Nucleus accumbens (tissue), 56 donors: Measurements from ENCODE around the gene RNF8.
"Not testable (repeated sequence)": the region's sequence is repeated elsewhere in the genome, so short reads cannot be mapped to it uniquely, and the experiment has no call there.

Experiments used
- DNase-seq, 56 donors: peaks; one replicate each; lab custom pipeline; 2025; lab: John Stamatoyannopoulos, UW

Gene RNF8

DNA sequence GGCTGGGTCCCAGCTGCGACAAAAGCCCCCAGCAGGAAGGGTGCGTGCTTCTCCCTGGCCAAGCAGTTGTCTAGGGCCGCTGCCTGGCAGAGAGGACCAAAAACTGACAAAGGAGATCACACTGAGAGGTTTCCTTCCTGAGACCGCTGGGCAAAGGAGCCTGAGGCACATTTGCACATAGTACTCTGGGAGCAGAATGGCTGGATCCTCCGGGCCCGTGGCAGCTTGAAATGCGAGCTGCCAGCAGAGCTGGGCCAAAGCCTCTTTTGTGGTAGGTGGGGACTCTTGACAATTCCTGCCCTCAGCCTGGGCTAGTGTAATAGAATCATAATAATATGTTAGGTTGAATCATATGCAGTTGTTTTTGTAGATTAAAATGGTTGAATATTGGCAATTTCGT lies 33.1 kb upstream of the RNF8 start:
- no peak for DNase-seq

DNA sequence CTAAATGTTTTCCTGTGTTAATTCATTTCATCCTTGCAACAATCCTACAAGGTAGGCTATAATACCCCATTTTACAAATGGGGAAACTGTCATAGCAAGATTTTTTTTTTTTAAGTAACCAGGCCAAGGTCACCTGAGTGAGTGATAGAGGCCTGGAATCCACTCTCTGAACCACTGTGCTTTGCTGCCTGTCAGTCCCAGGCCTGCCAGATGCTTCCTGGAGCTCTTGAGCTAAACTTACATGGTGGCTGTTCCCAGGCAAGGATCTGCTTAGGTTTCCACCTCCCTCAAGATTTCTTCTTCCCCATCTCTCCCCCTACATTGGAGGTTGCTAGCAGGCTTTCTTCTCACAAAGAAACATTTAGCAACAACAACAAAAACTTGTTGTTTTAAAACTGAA lies 32.7 kb upstream of the RNF8 start:
- DNase-seq: no peak

DNA sequence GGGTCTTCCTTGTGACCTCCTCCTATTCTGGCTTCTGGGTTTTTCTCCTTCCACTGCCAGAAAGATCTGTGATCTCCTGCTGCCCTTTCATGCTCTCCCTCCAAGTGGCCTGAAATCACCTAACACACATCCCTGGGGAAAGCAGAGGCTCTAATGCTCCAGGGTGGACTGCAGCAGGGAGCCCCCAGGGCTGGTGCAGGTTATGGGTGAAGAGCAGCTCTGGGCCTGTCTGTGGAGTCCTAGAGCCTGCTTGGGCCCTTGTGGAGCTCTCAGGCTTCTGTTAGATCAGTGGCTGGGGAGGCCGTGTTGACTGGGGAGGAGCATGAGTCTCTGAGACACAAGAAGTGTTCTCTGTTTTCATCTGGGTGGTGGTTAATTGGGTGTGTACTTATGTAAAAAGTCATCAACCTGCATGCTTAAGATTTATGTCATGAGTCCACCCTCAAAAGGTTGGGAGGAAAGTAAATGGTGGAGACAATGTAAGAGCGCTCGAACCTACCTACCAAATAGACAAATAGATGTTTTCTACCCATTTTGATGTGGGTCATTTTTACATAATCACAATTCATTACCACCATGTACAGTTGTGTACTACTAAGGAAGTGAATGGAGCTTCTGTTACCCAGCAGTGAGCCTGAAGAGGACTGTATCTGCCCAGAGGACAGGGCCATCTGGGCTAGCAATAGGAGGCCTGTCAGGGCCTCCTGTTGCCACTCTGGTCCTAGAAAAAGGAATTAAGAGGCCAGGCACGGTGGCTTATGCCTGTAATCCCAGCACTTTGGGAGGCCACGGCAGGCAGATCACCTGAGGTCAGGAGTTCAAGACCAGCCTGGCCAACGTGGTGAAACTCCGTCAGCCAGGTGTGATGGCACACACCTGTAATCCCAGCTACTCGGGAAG lies 32.0 kb upstream of the RNF8 start:
- no peak for DNase-seq

DNA sequence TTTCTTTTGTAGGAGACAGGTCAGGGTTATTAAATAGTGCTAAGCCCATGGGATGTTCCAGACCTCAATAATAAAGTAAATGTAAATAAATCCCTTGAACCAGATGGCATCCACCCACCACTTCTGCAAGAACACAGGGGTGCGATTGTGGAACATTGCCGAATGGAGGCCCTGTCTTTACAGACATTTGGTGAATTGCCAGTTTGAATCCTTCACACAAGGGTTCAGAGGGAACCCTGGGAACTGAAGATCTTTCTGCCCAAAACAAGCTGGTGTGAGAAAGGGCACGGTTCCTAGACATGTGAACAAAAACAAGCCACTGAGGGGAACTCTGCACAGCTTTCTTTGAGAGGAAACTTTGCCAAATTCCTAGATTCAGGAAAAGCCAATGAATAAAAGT lies 30.2 kb upstream of the RNF8 start:
- DNase-seq: peak in 1 of 56 donors; percentile 32

DNA sequence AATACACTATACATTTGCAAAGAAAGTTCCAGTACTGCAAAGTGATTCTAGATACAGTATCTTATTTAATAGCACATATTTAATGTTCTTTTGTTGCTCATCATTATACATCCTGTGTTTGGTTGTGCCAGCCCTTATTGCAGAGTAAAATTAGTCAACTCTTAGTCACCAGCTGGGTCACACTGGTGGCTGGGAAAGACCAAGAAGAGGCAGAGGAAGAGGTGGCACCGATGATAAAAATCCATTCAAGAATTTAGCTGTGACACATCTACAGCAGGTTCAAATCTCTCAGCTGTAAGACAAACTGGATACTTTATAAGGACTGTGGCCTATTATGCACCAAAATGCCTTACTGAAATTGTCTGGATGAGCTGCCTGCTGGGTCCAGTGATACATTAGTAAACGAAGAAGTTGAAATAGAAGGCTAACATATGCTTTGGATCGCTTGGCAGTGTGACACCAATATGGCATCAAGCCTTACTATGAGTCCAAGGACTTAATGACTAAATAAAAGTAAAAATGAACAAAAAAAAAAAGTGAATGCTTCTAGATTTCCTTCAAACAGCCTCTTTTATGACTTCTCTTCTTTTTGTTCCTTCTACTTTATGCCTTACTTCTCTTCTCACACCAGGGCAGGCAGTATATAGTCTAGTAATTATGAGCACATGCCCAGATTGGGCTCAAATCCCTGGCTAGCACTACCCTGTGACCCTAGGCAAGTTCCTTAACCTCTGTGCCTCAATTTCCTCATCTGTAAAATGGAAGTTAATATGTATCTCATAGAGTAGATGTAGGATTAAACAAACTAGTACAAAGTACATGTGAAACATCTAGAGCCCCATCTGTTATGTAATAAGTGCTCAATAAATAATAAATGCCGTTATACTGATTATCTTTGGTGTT lies 29.4 kb upstream of the RNF8 start:
- DNase-seq: peak in 1 of 56 donors; percentile 9

DNA sequence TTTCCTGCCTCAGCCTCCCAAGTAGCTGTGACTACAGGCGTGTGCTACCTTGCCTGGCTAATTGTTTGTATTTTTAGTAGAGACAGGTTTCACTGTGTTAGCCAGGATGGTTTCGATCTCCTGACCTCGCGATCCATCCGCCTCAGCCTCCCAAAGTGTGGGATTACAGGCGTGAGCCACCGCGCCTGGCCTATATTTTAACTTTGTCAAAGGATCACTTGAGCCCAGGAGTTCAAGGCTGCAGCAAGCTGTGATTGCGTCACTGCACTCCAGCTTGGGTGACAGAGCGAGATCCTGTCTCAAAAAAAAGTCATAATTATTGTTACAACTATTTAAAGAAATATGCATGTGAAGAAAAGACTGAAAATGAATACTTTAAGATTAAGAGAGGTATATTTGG lies 23.4 kb upstream of the RNF8 start:
- not testable (repeated sequence) for DNase-seq

DNA sequence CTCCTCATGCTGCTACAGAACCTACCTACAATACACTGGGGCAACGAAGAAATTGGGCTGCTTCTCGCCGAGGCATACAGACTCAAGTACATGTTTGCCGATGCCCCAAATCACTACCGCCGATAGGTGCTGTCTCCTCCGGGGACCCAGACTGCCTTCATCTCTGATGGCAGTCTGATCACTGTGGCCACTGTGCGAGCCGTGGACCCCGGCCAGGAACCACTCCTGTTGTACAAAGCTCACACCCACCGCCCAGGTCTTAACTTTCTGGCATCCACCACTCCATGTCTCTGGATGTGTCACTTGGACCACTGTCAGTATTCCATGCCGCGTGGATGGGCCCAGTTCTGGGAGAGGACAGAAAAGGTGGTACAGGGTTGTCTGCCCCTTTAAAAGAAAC lies 22.7 kb upstream of the RNF8 start:
- no peak for DNase-seq

DNA sequence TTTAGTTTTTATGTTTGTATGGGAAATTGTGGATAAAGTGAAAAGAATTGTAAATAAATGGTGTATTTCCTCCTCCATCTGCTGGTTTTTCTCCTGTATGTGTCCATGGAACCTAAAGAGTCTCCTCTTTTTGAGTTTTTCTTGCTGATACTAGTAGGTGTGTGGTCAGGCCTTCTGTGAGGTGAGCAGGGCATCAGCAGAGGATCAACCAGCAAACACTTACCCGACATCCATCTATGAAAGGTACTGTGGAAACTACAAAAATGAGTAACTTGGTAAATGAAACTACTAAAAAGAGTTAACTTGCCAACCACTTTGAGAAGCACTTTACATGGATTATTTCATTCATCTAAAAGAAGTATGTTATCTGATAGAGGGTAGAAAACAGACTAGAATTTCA lies 20.9 kb upstream of the RNF8 start:
- DNase-seq: no peak

DNA sequence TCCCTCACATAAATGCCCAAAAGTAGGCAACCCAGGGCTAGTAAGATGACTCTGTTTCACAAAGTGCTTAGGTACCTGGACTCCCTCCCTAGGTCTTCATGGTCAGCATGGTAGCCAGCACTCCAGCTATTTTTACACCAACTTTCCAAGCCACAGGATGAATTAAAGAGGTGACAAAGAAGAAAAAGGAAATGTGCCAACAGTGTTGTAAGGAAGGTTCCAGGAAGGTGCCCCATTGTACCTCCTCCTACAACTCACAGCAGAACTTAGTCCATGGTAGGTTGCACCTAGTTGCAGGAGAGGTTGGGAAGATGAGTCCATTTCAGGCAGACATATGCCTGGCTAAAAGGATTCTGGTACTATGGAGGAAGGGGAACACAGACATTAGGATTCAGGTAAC lies 19.7 kb upstream of the RNF8 start:
- DNase-seq: no peak

DNA sequence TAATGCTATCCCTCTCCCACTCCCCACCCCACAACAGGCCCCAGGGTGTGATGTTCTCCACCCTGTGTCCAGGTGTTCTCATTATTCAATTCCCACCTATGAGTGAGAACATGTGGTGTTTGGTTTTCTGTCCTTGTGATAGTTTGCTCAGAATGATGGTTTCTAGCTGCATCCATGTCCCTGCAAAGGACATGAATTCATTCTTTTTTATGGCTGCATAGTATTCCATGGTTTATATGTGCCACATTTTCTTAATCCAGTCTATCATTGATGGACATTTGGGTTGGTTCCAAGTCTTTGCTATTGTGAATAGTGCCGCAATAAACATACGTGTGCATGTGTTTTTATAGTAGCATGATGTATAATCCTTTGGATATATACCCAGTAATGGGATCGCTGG lies 15.5 kb upstream of the RNF8 start:
- DNase-seq: not testable (repeated sequence)

DNA sequence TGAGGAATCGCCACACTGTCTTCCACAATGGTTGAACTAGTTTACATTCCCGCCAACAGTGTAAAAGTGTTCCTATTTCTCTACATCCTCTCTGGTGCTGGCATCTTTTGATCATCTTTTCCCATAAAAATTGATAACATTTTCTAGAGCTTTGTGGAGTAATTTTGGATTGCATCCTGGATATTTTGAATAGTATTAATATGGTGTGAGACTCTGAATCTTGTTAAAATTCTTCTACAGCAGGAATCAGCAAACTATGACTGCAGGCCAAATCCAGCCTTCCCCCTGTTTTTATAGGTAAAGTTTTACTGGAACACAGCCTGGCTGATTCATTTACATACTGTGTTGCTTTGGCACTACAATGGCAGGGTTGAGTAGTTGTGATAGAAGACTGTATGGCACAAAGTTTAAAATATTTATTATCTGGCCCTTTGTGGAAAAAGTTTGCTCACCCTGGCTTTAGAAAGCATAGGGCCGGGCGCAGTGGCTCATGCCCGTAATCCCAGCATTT lies 15.0 kb upstream of the RNF8 start:
- no peak for DNase-seq

DNA sequence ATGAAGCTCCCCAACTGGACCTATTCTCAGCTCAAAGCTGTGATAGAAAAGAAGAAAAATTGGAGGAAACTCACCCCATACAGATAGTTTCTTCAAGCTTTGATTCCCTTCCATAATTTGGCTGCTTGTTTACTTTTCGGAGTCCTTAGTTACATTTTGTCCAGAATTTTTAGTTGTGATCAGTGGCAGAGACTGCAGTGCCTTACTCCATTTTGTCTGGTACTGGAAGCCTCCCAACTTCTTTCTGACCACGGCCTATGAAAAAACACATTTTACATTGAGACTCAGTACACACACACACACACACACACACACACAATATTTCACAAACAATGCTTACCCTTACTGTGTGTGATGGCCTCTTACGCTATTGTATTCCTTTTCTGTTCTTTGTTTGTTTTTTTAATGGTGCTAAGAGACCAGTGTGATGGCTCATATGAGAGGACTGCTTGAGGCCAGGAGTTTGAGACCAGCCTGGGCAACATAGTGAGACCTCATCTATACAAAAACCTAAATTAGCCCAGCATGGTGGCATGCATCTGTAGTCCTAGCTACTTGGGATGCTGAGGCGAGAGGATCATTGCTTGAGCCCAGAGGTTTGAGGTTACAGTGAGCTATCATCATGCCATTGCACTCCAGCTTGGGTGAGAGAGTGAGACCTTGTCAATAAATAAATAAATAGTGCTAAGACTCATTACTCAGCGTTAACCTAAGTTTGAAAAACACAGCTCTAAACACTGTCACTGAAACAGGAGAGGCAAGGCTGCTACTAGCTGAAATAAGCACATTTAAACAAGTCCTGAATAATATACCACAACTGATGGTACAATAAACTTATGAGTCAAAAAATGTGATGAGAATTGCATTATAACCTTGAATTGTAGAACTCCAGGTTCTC lies 13.8 kb upstream of the RNF8 start:
- DNase-seq: no peak

DNA sequence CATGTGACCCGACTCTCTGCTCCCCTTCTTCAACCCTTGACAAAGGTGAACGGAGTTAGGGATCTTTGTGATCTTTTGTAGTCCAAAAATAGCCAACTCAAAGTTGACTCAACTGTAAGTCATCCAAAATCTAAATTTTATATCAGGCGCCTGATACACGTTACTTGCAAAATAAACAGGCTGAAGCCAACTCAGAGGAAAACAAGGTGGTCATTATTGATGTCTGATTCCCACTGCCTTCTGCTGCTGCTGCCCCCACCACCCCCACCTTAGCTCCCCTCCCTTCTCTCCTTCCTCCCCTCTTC lies 13.2 kb upstream of the RNF8 start:
- no peak for DNase-seq

DNA sequence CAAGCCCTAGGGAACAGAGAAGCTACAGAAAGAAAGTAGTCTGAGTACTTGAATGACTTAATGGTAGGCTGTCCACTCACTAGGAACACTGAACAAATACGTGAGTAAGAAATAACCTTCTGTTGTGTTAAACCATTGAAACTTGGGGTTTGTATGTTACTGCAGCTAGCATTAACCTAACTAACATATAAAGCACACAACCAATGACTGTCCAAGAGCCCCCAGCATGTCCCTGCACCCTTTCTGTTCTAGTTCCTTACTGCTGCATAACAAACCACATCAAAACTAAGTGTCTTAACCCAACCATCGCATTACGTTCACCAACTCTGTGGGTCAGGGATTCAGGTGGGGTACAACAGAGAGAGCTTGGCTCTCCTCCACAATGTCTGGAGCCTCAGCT lies 10.5 kb upstream of the RNF8 start:
- DNase-seq: no peak

DNA sequence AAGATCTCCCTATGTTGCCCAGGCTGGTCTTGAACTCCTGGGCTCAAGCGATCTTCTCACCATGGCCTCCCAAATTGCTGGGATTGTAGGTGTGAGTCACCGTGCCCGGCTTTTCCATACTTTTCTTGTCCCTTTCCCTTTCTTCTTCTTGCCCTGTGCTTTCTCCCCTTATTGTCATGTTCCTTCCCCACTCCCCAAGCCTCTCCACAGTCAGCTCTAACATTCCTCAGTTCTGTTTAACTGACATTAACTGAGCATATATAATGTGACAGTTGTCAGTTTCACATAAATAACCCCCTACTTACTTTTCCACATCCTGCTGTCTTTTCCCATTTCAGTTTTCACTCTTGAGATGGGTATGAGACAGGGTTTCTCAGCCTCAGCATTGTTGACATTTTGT lies 9.5 kb upstream of the RNF8 start:
- DNase-seq: no peak

DNA sequence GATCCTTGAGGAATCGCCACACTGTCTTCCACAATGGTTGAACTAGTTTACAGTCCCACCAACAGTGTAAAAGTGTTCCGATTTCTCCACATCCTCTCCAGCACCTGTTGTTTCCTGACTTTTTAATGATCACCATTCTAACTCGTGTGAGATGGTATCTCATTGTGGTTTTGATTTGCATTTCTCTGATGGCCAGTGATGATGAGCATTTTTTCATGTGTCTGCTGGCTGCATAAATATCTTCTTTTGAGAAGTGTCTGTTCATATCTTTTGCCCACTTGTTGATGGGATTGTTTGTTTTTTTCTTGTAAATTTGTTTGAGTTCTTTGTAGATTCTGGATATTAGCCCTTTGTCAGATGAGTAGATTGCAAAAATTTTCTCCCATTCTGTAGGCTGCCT lies 8.0 kb upstream of the RNF8 start:
- DNase-seq: not testable (repeated sequence)

DNA sequence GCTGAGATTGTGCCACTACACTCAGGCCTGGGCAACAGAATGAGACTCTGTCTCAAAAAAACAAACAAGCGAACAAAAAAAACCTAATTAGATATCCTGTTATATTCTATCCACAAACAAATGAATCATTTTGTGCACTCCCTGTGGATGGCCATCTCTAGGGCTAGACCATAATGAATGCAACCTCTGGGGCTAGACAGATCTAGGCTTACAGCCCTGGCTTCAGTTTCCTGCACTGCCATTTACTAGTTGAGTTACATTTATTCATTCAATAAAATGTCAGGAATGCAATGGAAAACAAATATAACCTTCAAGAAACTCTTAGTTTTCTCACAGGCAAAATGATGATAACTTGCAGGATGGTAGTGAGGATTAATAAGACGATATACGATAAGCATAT lies 6.6 kb upstream of the RNF8 start:
- no peak for DNase-seq

DNA sequence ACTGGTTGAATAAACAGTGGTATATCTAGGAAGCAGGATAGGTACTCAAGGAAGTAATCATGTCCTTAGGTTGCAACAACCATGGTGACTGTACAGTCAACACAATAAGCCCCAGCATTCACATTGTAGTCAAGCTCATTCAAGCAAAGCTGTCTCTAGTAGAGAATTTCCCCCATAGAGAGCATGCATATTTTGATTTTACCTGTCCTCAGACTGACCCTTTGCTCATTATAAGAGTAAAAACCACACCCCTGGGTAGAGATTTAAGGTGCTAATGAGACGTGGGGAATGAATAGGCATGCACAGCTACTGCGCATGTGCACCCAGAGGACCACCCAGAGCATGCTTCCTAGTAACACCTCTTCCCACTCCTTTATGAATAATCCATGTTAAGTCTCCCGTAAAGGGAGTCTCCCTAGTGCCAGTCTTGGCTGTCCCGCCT lies 6.1 kb upstream of the RNF8 start:
- DNase-seq: no peak

DNA sequence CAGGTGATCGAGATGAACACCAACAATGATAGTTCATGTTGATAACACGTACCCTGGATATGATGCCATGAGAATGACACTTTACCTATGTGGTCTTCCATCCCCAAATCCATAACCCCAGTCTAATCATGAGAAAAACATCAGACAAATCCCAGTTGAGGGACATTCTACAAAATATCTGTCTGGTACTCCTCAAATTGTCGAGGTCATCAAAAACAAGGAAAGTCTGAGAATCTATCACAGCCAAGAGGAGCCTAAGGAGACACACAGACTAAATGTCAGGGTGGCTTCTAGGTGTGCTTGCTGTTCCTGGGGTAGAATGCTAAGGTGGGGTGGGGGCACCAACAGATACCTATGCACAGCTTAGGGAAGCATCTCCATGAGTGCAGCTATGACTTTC lies 2.8 kb upstream of the RNF8 start:
- no peak for DNase-seq

DNA sequence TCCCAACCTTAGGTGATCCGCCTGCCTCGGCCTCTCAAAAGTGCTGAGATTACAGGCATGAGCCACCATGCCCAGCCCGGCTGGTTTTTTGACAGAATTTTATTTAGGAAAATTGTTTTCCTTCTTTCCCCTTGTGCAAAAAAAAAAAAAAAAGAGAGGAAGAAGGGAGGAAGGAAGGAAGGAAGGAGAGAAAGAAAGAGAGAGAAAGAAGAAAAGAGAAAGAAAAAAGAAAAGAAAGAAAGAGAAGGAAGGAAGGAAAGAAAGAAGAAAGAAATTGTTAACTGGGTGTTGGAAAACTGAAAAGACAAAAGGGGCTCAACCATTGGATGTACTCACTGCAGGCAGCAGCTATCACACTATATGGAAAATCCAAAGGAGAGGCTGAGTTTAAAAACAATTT lies 1.4 kb upstream of the RNF8 start:
- no peak for DNase-seq
